ENCODE results near the gene FEV.

DNA sequence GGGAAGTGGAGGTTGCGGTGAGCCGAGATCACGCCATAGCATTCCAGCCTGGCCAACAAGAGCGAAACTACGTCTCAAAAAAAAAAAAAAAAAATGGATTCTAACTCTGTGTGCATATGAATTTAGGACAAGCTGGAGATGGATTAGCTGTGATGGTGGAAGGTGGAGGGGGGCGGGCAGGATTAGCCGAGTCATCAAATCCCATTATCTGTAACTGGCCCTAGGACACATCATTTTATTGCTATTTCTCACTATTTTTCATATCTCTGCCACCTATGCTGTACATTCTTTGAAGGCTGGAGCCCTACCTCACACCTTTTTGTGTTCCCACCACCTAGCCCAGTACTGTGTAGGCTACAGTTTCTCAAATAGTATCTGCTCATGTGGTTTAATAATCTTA lies 32.8 kb downstream of the FEV start:
- no peak for TF ChIP-seq POLR2AphosphoS5 (IDR thresholded peaks at IDR 0.05)
- TF ChIP-seq, protein P1, sequence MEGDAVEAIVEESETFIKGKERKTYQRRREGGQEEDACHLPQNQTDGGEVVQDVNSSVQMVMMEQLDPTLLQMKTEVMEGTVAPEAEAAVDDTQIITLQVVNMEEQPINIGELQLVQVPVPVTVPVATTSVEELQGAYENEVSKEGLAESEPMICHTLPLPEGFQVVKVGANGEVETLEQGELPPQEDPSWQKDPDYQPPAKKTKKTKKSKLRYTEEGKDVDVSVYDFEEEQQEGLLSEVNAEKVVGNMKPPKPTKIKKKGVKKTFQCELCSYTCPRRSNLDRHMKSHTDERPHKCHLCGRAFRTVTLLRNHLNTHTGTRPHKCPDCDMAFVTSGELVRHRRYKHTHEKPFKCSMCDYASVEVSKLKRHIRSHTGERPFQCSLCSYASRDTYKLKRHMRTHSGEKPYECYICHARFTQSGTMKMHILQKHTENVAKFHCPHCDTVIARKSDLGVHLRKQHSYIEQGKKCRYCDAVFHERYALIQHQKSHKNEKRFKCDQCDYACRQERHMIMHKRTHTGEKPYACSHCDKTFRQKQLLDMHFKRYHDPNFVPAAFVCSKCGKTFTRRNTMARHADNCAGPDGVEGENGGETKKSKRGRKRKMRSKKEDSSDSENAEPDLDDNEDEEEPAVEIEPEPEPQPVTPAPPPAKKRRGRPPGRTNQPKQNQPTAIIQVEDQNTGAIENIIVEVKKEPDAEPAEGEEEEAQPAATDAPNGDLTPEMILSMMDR (IDR thresholded peaks at IDR 0.05; ENCODE audit: poor library complexity, severe bottlenecking) = no peak
- no peak for TF ChIP-seq EP300 (conservative IDR thresholded peaks at IDR 0.05; ENCODE audit: poor library complexity, severe bottlenecking)
- no peak for TF ChIP-seq EZH2 (IDR thresholded peaks at IDR 0.05; ENCODE audit: borderline replicate concordance, insufficient read depth, low read length, poor library complexity, severe bottlenecking)
- TF ChIP-seq TAF1 (IDR thresholded peaks at IDR 0.05; ENCODE audit: low read depth) = no peak
